GOT3 (cell line): Measurements from ENCODE around the gene PTH1R.

Experiments used
- DNase-seq: peaks from one replicate; lab custom pipeline; 2025; ENCODE audit warnings: mixed read lengths; lab: John Stamatoyannopoulos, UW

The PTH1R gene

GRCh38 chr3:46877406-46878125 is at the start of gene PTH1R:
PTH1R (plus strand) TSS chr3:46877721; CDS start chr3:46883560, 5,839 bp downstream.
- DNase-seq, result no peak

GRCh38 chr3:46829699-46830208 is 47.8 kb upstream of the PTH1R start:
- DNase-seq, result no peak

GRCh38 chr3:46830801-46831200 is 46.7 kb upstream of the PTH1R start:
- no peak for DNase-seq

- DNase-seq, result no peak
Observed at GRCh38 chr3:46831316-46831715, 46.2 kb upstream of the PTH1R start.

- DNase-seq, result no peak
Observed at GRCh38 chr3:46831841-46832240, 45.7 kb upstream of the PTH1R start.

- no peak for DNase-seq
Observed at GRCh38 chr3:46833346-46834300, 43.9 kb upstream of the PTH1R start.

- DNase-seq, result no peak
Observed at GRCh38 chr3:46835054-46835453, 42.5 kb upstream of the PTH1R start.

- DNase-seq, result no peak
Observed at GRCh38 chr3:46835491-46835890, 42.0 kb upstream of the PTH1R start.

GRCh38 chr3:46838301-46838700 is 39.2 kb upstream of the PTH1R start:
- no peak for DNase-seq

GRCh38 chr3:46840491-46840890 is 37.0 kb upstream of the PTH1R start:
- no peak for DNase-seq

GRCh38 chr3:46843508-46843907 is 34.0 kb upstream of the PTH1R start:
- no peak for DNase-seq

GRCh38 chr3:46844397-46844796 is 33.1 kb upstream of the PTH1R start:
- DNase-seq, result no peak

GRCh38 chr3:46844881-46845312 is 32.6 kb upstream of the PTH1R start:
- no peak for DNase-seq

- DNase-seq, result peak; percentile 49
Observed at GRCh38 chr3:46845397-46845859, 32.1 kb upstream of the PTH1R start.

GRCh38 chr3:46845860-46846623 is 31.5 kb upstream of the PTH1R start:
- DNase-seq, result peak; percentile 53

- no peak for DNase-seq
Observed at GRCh38 chr3:46846624-46847542, 30.6 kb upstream of the PTH1R start.

GRCh38 chr3:46847744-46848143 is 29.8 kb upstream of the PTH1R start:
- no peak for DNase-seq

- no peak for DNase-seq
Observed at GRCh38 chr3:46848271-46849044, 29.1 kb upstream of the PTH1R start.

GRCh38 chr3:46849045-46849631 is 28.4 kb upstream of the PTH1R start:
- DNase-seq, result no peak
